ENCODE results near the gene ELFN2. TPM values are rescaled to one million over a fixed set of nuclear protein-coding genes. Genes with fewer than 3 reads are reported as not detected.
A peak's percentile ranks its signal among the peaks of the same experiment; 100 is the strongest.

The ELFN2 gene
- polyA plus RNA-seq, 3 donors from 2014 or later, result 0.04 TPM; not detected in 2

GRCh38 chr22:37462436-37462835, 35.2 kb upstream of the ELFN2 start:
- H3K27ac Mint-ChIP-seq, result no peak overlapping the region
- H3K4me1 Mint-ChIP-seq, result no peaks in the 10 kb centered on the region
- H3K9me3 Mint-ChIP-seq, result no peaks in the 10 kb centered on the region

GRCh38 chr22:37461961-37462360, 34.7 kb upstream of the ELFN2 start:
- Mint-ChIP-seq H3K36me3 (peaks cover 17 to 45% (median 21%) of the 10 kb centered on the region in 3 donors), H3K9me3 (no peaks in the 10 kb centered on the region), H3K27me3 (ENCODE audit: low read depth in 3 of 3) (peaks cover 0 to 4% (median 0%) of the 10 kb centered on the region in 3 donors), H3K27ac (no peak overlapping the region), H3K4me1 (no peaks in the 10 kb centered on the region), H3K4me3 (no peak overlapping the region)
- DNase-seq, result no peak

More at GRCh38 chr22:37462436-37462835, 35.2 kb upstream of the ELFN2 start:
- H3K36me3 Mint-ChIP-seq, result peaks cover 17 to 44% (median 21%) of the 10 kb centered on the region in 3 donors
- peak overlapping the region in 1 of 5 donors; percentile 2 for H3K4me3 Mint-ChIP-seq
- peaks cover 0 to 2% (median 0%) of the 10 kb centered on the region in 3 donors for H3K27me3 Mint-ChIP-seq (ENCODE audit: low read depth in 3 of 3)
- DNase-seq, result no peak

DNA sequence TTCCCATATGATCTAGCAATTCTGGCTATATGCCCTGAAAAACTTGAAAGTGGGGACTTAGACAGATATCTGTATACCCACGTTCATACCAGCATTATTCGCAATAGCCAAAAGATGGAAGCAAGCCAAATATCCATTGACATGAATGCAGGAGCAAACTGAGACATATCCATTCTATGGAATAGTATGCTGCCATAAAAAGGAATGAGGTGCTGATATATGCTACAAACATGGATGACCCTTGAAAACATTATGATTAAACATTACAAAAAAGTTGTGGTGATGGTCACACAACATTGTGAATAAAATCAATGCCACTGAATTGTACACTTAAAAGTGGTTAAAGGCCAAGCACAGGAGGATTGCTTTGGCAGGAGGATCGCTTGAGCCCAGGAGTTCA, 33.4 kb upstream of the ELFN2 start:
- Mint-ChIP-seq H3K4me3 (no peak overlapping the region), H3K36me3 (peaks cover 15 to 42% (median 19%) of the 10 kb centered on the region in 3 donors), H3K27ac (no peak overlapping the region), H3K27me3 (ENCODE audit: low read depth in 3 of 3) (peaks cover 0 to 4% (median 0%) of the 10 kb centered on the region in 3 donors), H3K9me3 (no peaks in the 10 kb centered on the region), H3K4me1 (no peaks in the 10 kb centered on the region)
- no peak for DNase-seq

- H3K9me3 Mint-ChIP-seq, result no peaks in the 10 kb centered on the region
- H3K4me1 Mint-ChIP-seq, result peaks cover 0 to 2% of the 10 kb centered on the region in 2 donors
- H3K36me3 Mint-ChIP-seq, result peaks cover 8 to 35% (median 16%) of the 10 kb centered on the region in 3 donors
- no peak for DNase-seq
- no peak overlapping the region for H3K27ac Mint-ChIP-seq
- H3K4me3 Mint-ChIP-seq, result no peak overlapping the region
- peaks cover 0 to 4% (median 0%) of the 10 kb centered on the region in 3 donors for H3K27me3 Mint-ChIP-seq (ENCODE audit: low read depth in 3 of 3)
These were observed 31.9 kb upstream of the ELFN2 start for GRCh38 chr22:37459206-37459605.

DNA sequence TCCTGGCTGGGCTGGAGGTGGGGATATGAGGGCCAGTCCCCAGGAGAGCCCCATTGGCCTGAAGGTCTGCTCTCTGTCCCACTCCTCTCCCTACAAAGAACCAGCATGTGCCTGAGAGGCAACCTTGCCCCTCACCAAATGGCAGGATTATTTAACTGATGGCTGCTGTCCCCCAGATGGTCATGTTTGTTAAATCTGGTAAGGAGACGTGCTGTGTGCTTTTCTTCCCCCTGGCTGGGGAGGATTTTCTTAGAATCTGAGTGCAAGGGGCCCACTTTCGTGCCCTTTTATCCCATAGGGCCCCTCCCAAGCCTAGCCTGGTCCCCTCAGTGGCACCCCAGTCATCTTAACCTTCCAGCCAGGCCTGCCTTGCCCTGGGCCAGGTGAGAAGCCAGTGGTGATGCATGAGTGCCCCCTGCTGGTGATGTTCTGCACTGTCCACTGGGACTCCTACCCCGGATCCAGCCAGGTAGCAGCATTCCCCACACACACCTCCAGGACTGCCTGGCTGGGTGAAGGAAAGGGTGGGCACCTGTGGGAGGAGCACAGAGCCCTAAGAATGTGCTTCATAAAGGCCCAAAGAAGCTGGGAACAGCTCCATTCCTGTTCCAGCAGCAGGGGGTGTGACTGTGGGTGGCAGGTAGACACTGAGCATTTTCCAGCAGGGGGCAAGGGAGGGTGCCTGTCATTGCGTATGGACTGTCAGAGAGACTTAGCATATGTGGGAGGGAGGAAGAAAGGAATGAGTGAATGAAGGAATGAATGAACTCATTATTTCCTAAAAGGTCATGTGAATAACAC, 30.0 kb upstream of the ELFN2 start:
- peak; percentile 70 to 76 (median 71) for DNase-seq
- Mint-ChIP-seq H3K27ac (no peak overlapping the region), H3K9me3 (no peaks in the 10 kb centered on the region), H3K4me1 (peaks cover 0 to 2% of the 10 kb centered on the region in 2 donors), H3K4me3 (no peak overlapping the region), H3K36me3 (peaks cover 8 to 27% (median 16%) of the 10 kb centered on the region in 3 donors), H3K27me3 (ENCODE audit: low read depth in 3 of 3) (peaks cover 0 to 4% (median 2%) of the 10 kb centered on the region in 3 donors)

- DNase-seq, result no peak
- peaks cover 0 to 5% (median 2%) of the 10 kb centered on the region in 3 donors for H3K27me3 Mint-ChIP-seq (ENCODE audit: low read depth in 3 of 3)
- peaks cover 0 to 2% of the 10 kb centered on the region in 2 donors for H3K4me1 Mint-ChIP-seq
- no peak overlapping the region for H3K27ac Mint-ChIP-seq
- H3K36me3 Mint-ChIP-seq, result peaks cover 8 to 24% (median 16%) of the 10 kb centered on the region in 3 donors
- no peak overlapping the region for H3K4me3 Mint-ChIP-seq
- no peaks in the 10 kb centered on the region for H3K9me3 Mint-ChIP-seq
These were observed 29.1 kb upstream of the ELFN2 start for GRCh38 chr22:37456346-37456745.

GRCh38 chr22:37455896-37456295, 28.6 kb upstream of the ELFN2 start:
- no peaks in the 10 kb centered on the region for H3K9me3 Mint-ChIP-seq
- peaks cover 0 to 5% (median 2%) of the 10 kb centered on the region in 3 donors for H3K27me3 Mint-ChIP-seq (ENCODE audit: low read depth in 3 of 3)
- no peak overlapping the region for H3K4me3 Mint-ChIP-seq
- H3K27ac Mint-ChIP-seq, result no peak overlapping the region
- peaks cover 8 to 24% (median 16%) of the 10 kb centered on the region in 3 donors for H3K36me3 Mint-ChIP-seq
- peaks cover 0 to 2% of the 10 kb centered on the region in 2 donors for H3K4me1 Mint-ChIP-seq
- DNase-seq, result no peak

- Mint-ChIP-seq H3K4me1 (peaks cover 0 to 2% of the 10 kb centered on the region in 2 donors), H3K36me3 (peaks cover 8 to 19% (median 11%) of the 10 kb centered on the region in 3 donors), H3K27me3 (ENCODE audit: low read depth in 3 of 3) (peaks cover 0 to 4% (median 3%) of the 10 kb centered on the region in 3 donors), H3K9me3 (no peaks in the 10 kb centered on the region), H3K4me3 (no peak overlapping the region), H3K27ac (no peak overlapping the region)
- DNase-seq, result no peak
These were observed 27.8 kb upstream of the ELFN2 start for GRCh38 chr22:37454857-37455686.

- H3K36me3 Mint-ChIP-seq, result peaks cover 2 to 8% (median 8%) of the 10 kb centered on the region in 3 donors
- no peak overlapping the region for H3K4me3 Mint-ChIP-seq
- no peak overlapping the region for H3K27ac Mint-ChIP-seq
- DNase-seq, result no peak
- peaks cover 0 to 4% (median 3%) of the 10 kb centered on the region in 3 donors for H3K27me3 Mint-ChIP-seq (ENCODE audit: low read depth in 3 of 3)
- no peaks in the 10 kb centered on the region for H3K9me3 Mint-ChIP-seq
- H3K4me1 Mint-ChIP-seq, result peaks cover 0 to 2% of the 10 kb centered on the region in 2 donors
These were observed 26.4 kb upstream of the ELFN2 start for GRCh38 chr22:37453696-37454095.

DNA sequence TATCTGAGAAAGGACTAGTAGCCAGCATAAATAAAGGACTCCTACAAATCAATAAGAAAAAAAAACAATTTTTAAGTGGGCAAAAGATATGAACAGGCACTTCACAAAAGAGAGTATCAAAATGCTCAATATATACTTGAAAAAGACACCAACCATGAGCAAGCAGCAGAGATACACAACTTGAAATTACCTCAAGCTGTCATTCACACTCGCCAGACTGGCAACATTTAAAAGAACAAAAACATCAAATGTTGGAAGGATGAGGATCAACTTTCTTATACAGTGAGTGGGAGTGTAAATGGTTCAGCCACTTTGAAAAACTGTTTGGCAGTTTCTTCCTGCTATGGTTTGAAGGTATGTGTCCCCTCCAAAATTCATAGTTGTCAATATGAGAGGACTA, 23.9 kb upstream of the ELFN2 start:
- H3K27ac Mint-ChIP-seq, result no peak overlapping the region
- no peak overlapping the region for H3K4me3 Mint-ChIP-seq
- H3K9me3 Mint-ChIP-seq, result no peaks in the 10 kb centered on the region
- H3K4me1 Mint-ChIP-seq, result peaks cover 0 to 2% of the 10 kb centered on the region in 2 donors
- DNase-seq, result no peak
- H3K27me3 Mint-ChIP-seq (ENCODE audit: low read depth in 3 of 3), result peaks cover 0 to 4% (median 1%) of the 10 kb centered on the region in 3 donors
- H3K36me3 Mint-ChIP-seq, result peaks cover 0 to 6% (median 4%) of the 10 kb centered on the region in 3 donors

DNA sequence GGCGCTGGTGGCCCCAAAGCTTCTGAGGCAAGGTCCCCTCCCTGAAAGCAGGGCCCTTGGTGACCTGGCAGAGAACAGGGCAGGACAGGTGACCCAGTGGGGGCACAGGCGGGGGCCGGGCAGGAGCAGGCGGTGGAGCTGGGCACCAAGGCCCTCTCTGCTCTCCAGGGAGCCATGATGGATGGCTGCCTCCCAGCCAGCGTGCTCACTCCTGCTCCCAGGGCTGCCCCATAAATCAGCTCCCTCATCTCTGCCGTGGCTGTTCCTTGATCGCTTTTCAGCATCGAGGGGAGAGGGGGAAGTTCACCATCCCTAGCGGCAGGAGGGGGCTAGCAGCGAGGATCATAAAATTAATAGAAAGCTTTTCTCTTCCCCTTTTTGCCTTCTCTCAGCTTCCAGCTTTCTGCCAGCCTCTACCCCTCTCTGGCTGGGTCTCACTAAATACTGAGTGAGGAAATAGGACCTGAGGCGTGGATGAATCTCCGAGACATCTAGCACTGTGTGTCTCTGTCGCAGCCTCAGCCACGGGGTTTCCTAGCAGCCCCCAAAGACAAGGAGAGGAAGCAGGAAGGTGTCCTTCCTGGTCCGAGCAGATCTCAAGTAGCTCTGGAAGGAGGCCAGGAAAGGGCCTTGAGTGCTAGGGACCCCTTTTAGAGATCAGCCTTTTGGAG, 22.2 kb upstream of the ELFN2 start:
- no peaks in the 10 kb centered on the region for H3K4me1 Mint-ChIP-seq
- no peak overlapping the region for H3K4me3 Mint-ChIP-seq
- H3K27ac Mint-ChIP-seq, result no peak overlapping the region
- DNase-seq, result no peak
- peaks cover 0 to 5% (median 5%) of the 10 kb centered on the region in 3 donors for H3K27me3 Mint-ChIP-seq (ENCODE audit: low read depth in 3 of 3)
- H3K36me3 Mint-ChIP-seq, result peaks cover 0 to 2% (median 0%) of the 10 kb centered on the region in 3 donors
- H3K9me3 Mint-ChIP-seq, result no peaks in the 10 kb centered on the region

DNA sequence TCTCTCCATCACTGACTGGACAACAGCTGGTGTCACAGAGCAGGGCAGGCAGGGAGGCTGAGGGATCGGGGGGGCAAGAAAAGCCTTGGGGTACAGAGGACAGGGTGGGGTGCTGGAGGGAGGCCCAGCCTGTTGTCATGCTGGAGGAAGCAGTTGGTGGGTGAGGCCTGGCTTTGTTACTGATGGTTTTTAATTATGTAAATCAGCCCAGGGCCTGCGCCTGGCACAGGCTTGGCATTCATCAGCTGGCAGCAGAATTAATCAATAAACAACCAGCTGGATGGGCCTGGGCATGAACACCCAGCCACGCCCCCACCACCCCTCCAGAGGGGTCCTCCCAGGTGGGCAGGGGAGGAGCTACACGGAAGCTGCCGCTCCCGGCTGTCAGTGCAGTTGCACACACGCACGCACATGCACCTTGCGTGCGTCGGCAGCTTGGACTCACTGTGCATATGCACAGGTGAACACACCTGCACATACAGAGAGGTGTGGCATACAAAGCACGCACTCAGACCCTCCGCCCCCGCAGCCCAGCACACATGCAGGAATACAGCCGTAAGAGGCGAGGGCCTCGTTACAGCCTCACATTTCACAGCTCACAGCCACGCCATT, 21.3 kb upstream of the ELFN2 start:
- no peaks in the 10 kb centered on the region for H3K9me3 Mint-ChIP-seq

GRCh38 chr22:37445501-37445900, 18.2 kb upstream of the ELFN2 start:
- no peak for DNase-seq
- Mint-ChIP-seq H3K36me3 (peaks cover 2 to 4% (median 3%) of the 10 kb centered on the region in 3 donors), H3K27ac (no peak overlapping the region), H3K4me1 (peaks cover 0 to 3% of the 10 kb centered on the region in 2 donors), H3K4me3 (no peak overlapping the region), H3K27me3 (ENCODE audit: low read depth in 3 of 3) (peaks cover 5 to 7% (median 5%) of the 10 kb centered on the region in 3 donors), H3K9me3 (peaks cover 0 to 3% (median 0%) of the 10 kb centered on the region in 6 donors)

More for the DNA sequence above, 21.3 kb upstream of the ELFN2 start:
- Mint-ChIP-seq H3K4me3 (no peak overlapping the region), H3K27ac (no peak overlapping the region), H3K4me1 (no peaks in the 10 kb centered on the region), H3K36me3 (peaks cover 0 to 2% (median 0%) of the 10 kb centered on the region in 3 donors), H3K27me3 (ENCODE audit: low read depth in 3 of 3) (peaks cover 0 to 5% (median 4%) of the 10 kb centered on the region in 3 donors)
- DNase-seq, result no peak
